ENCODE measurements around the gene SHTN1. TPM values are rescaled to one million over a fixed set of nuclear protein-coding genes. Genes with fewer than 3 reads are reported as not detected.

The SHTN1 gene
- total RNA-seq, 2 experiments from 2014 or later, result 0.08 TPM

Other genes starting within 250 kb of the SHTN1 start
- not detected for gene ENO4, start 155.7 kb downstream of the SHTN1 start, total RNA-seq
- gene VAX1, start 133.1 kb upstream of the SHTN1 start, total RNA-seq, result not detected
- not detected for gene KCNK18, start 192.3 kb upstream of the SHTN1 start, total RNA-seq
- gene SLC18A2, start 235.9 kb upstream of the SHTN1 start, total RNA-seq, result not detected